GM13977 (cell line): ENCODE data around the gene ANKS1A.

Experiments
- DNase-seq: peaks from one replicate; pipeline ENCODE4 v3.0.0; 2012; ENCODE audit warnings: low spot score
- CTCF ChIP-seq: IDR thresholded peaks from 2 replicates; pipeline ENCODE4 v1.5.1; 2012; ENCODE audit warnings: mild to moderate bottlenecking, control low read depth; ENCODE audit not compliant: insufficient read depth; ENCODE audit errors: extremely low read depth, missing control alignments
- in situ Hi-C: fragments of 300-500 bp; cut with MboI; formaldehyde crosslinking; loops from one replicate; pipeline ENCODE4 v1.12.0; 2022; ENCODE audit warnings: low sequenced_read_pairs, low pct_unique_long_range_greater_than_20kb, mixed read lengths, inconsistent platforms; ENCODE audit not compliant: unreplicated experiment

Gene ANKS1A

GRCh38 chr6:35078896-35079295, 189.8 kb downstream of the ANKS1A start:
- DNase-seq: no peak
- in situ Hi-C loops: no loop called here
- TF ChIP-seq CTCF: no peak

- TF ChIP-seq CTCF: no peak
- in situ Hi-C loops: no loop called here
- no peak for DNase-seq
Observed at GRCh38 chr6:35079311-35080000, 190.4 kb downstream of the ANKS1A start.

- no peak for DNase-seq
- in situ Hi-C loops: no loop called here
Observed at GRCh38 chr6:35080016-35080680, 191.1 kb downstream of the ANKS1A start.

GRCh38 chr6:35080821-35081425, 191.9 kb downstream of the ANKS1A start:
- no peak for TF ChIP-seq CTCF
- DNase-seq: no peak
- in situ Hi-C loops: no loop called here

More at GRCh38 chr6:35080016-35080680, 191.1 kb downstream of the ANKS1A start:
- no peak for TF ChIP-seq CTCF

- in situ Hi-C loops: no loop called here
- no peak for TF ChIP-seq CTCF
- no peak for DNase-seq
Observed at GRCh38 chr6:35081426-35081851, 192.4 kb downstream of the ANKS1A start.

- DNase-seq: no peak
- TF ChIP-seq CTCF: no peak
- in situ Hi-C loops: no loop called here
Observed at GRCh38 chr6:35082046-35082732, 193.1 kb downstream of the ANKS1A start.
